Endothelial cell of umbilical vein (primary cell): ENCODE data around the gene STARD6. TPM values are rescaled to one million over a fixed set of nuclear protein-coding genes. Genes with fewer than 3 reads are reported as not detected.

Source experiments
- BruUV-seq: library from RNA; stranded (reverse); fragments of 400-500 nt; replicated peaks from 2 replicates; lab custom pipeline; 2021; lab: Mats Ljungman, UMichigan
- CTCF ChIA-PET: fragments of 300-600, 350-600 bp; sonication (Branson Sonifier 250); formaldehyde crosslinking; loops from one replicate; lab custom pipeline; 2021; ENCODE audit warnings: antibody characterized with exemption, inconsistent platforms; lab: Charles Lee
- POLR2A ChIA-PET: fragments of 300-600, 350-600 bp; sonication (Branson Sonifier 250); formaldehyde crosslinking; loops from one replicate; lab custom pipeline; 2021; ENCODE audit warnings: antibody characterized with exemption, inconsistent platforms; lab: Charles Lee
- DNase-seq: peaks from one replicate; pipeline ENCODE4 v3.0.0-alpha.2; 2011; ENCODE audit warnings: low read depth, low spot score
- FAIRE-seq: peaks from 2 replicates; lab custom pipeline; 2011; peaks lifted over from hg19 to GRCh38; lab: Jason Lieb, UNC
- H2AFZ ChIP-seq: 2 replicates; pipeline ENCODE4 v1.6.0; 2012; ENCODE audit warnings: low read depth, low read length, control low read depth, inconsistent platforms
- H3K27ac ChIP-seq: 2 replicates; pipeline ENCODE4 v1.5.1; 2011; ENCODE audit warnings: low read depth, mild to moderate bottlenecking, control low read depth, low read length, moderate library complexity; ENCODE audit not compliant: insufficient read depth
- H3K27me3 ChIP-seq, 2 experiments: 2 replicates each; pipeline versions ENCODE4 v1.6.0 to v1.6.1; 2011; ENCODE audit warnings: low read length in 2 of 2, mixed read lengths in 1 of 2; ENCODE audit not compliant: control insufficient read depth in 2 of 2, insufficient read depth in 2 of 2
- H3K36me3 ChIP-seq, 2 experiments: 2 replicates in 1 of 2; 3 replicates in 1 of 2; pipeline ENCODE4 v1.5.1; 2011; ENCODE audit warnings: low read length in 2 of 2, mild to moderate bottlenecking in 1 of 2, moderate library complexity in 1 of 2; ENCODE audit not compliant: control insufficient read depth in 2 of 2, insufficient read depth in 2 of 2; ENCODE audit errors: extremely low read depth in 1 of 2
- H3K4me1 ChIP-seq: 3 replicates; pipeline ENCODE4 v1.5.1; 2011; ENCODE audit warnings: mild to moderate bottlenecking, low read length; ENCODE audit not compliant: control insufficient read depth, insufficient read depth; ENCODE audit errors: extremely low read depth
- H3K4me2 ChIP-seq: 2 replicates; pipeline ENCODE4 v1.6.1; 2011; ENCODE audit warnings: low read length, control low read depth, mixed read lengths; ENCODE audit not compliant: insufficient read depth
- H3K4me3 ChIP-seq, 3 experiments: fragments of 200-600 bp in 1 of 3; sonication (generic), shearing (Covaris generic) in 1 of 3; replicated peaks in 1 of 3; 2 replicates each; pipeline ENCODE4 v1.5.1; 2011 to 2016; ENCODE audit warnings: control low read depth in 3 of 3, low read length in 3 of 3, mild to moderate bottlenecking in 2 of 3, inconsistent platforms in 1 of 3, low read depth in 1 of 3, moderate library complexity in 1 of 3; ENCODE audit not compliant: insufficient read depth in 1 of 3
- H3K79me2 ChIP-seq: 2 replicates; pipeline ENCODE4 v1.6.0; 2012; ENCODE audit warnings: low read length, inconsistent platforms; ENCODE audit not compliant: control insufficient read depth, insufficient read depth
- H3K9ac ChIP-seq: replicated peaks from 2 replicates; pipeline ENCODE3; 2011; ENCODE audit warnings: low read length, control low read depth; ENCODE audit not compliant: insufficient read depth; ENCODE audit errors: extremely low read depth
- H3K9me1 ChIP-seq: replicated peaks from 3 replicates; pipeline ENCODE4 v1.6.0; 2011; ENCODE audit warnings: mild to moderate bottlenecking, low read length; ENCODE audit not compliant: control insufficient read depth, insufficient read depth; ENCODE audit errors: extremely low read depth
- H3K9me3 ChIP-seq: replicated peaks from 2 replicates; pipeline ENCODE4 v1.5.1; 2012; ENCODE audit warnings: low read length, inconsistent platforms; ENCODE audit not compliant: control insufficient read depth, insufficient read depth
- H4K20me1 ChIP-seq: replicated peaks from 2 replicates; pipeline ENCODE3; 2011; ENCODE audit warnings: mild to moderate bottlenecking, low read length; ENCODE audit not compliant: control insufficient read depth, insufficient read depth; ENCODE audit errors: extremely low read depth
- CTCF ChIP-seq, 2 donors: IDR thresholded peaks; 1 replicate in 1 of 2; 2 replicates in 1 of 2; pipeline ENCODE4 v1.5.1; 2011; ENCODE audit warnings: low read length in 2 of 2, mild to moderate bottlenecking in 2 of 2, moderate library complexity in 2 of 2, control low read depth in 1 of 2, inconsistent platforms in 1 of 2, low read depth in 1 of 2; ENCODE audit not compliant: insufficient read depth in 1 of 2; ENCODE audit errors: extremely low read depth in 1 of 2
- EZH2 ChIP-seq: IDR thresholded peaks from 2 replicates; pipeline ENCODE4 v1.6.1; 2012; ENCODE audit warnings: borderline replicate concordance, low read depth, mild to moderate bottlenecking, moderate library complexity, low read length, inconsistent platforms; ENCODE audit not compliant: severe bottlenecking
- FOS ChIP-seq: IDR thresholded peaks from 2 replicates; pipeline ENCODE4 v1.6.1; 2011; ENCODE audit warnings: mild to moderate bottlenecking, low read length, moderate library complexity, borderline replicate concordance; ENCODE audit not compliant: insufficient read depth
- GATA2 ChIP-seq: IDR thresholded peaks from 2 replicates; pipeline ENCODE4 v1.7.0; 2011; ENCODE audit warnings: low read depth, mild to moderate bottlenecking, moderate library complexity, mixed read lengths, low read length; ENCODE audit not compliant: insufficient read length, insufficient read depth
- JUN ChIP-seq: IDR thresholded peaks from 2 replicates; pipeline ENCODE4 v1.6.1; 2011; ENCODE audit warnings: borderline replicate concordance, low read depth; ENCODE audit not compliant: insufficient read length, insufficient read depth
- MAX ChIP-seq: IDR thresholded peaks from 2 replicates; pipeline ENCODE4 v1.6.1; 2011; ENCODE audit not compliant: insufficient read depth, insufficient read length
- MYC ChIP-seq: IDR thresholded peaks from one replicate; pipeline ENCODE4 v1.6.1; 2011; ENCODE audit warnings: mild to moderate bottlenecking, low read depth, low read length
- POLR2AphosphoS5 ChIP-seq: IDR thresholded peaks from 2 replicates; pipeline ENCODE4 v1.6.1; 2012; ENCODE audit warnings: low read depth, mild to moderate bottlenecking, control low read depth, low read length, moderate library complexity; ENCODE audit not compliant: insufficient read depth
- dilution Hi-C: fragments of 300-500 bp; cut with MboI; formaldehyde crosslinking; loops from one replicate; pipeline ENCODE4 v1.15.0; 2019; ENCODE audit warnings: low sequenced_read_pairs; ENCODE audit not compliant: extremely low pct_ligation_motif_present
- intact Hi-C: fragments of 100-400 bp; cut with micrococcal nuclease; formaldehyde crosslinking; loops from one replicate; pipeline ENCODE4 v1.10.0; 2022
- polyA plus RNA-seq, 4 experiments: library from polyadenylated mRNA; depleted of rRNA in 3 of 4; stranded (reverse) in 3 of 4; unstranded in 1 of 4; fragments of >200 nt; gene quantifications; 2 replicates each; pipeline versions ENCODE4 v1.2.1 to v1.2.3, GENCODE V29; 2011 to 2012; ENCODE audit warnings: missing spikeins in 1 of 4
- total RNA-seq: library from RNA; stranded (reverse); gene quantifications from 2 replicates; pipeline ENCODE4 v1.2.3, GENCODE V29; 2021

STARD6 gene
- total and polyA plus RNA-seq, 2 donors (not counting 3 experiments of a cell fraction or from before 2014, with no cell fraction given): not detected

GRCh38 chr18:54323561-54323960 is 34.1 kb downstream of the STARD6 start:
- Histone ChIP-seq H3K4me2 (no peak overlapping the region), H3K79me2 (no peaks in the 10 kb centered on the region), H2AFZ (no peak overlapping the region), H3K4me3 (no peak overlapping the region), H3K9ac (no peak overlapping the region), H4K20me1 (no peaks in the 10 kb centered on the region), H3K9me1 (no peaks in the 10 kb centered on the region), H3K4me1 (no peaks in the 10 kb centered on the region), H3K27me3 (no peaks in the 10 kb centered on the region), H3K36me3 (no peaks in the 10 kb centered on the region), H3K9me3 (no peaks in the 10 kb centered on the region), H3K27ac (no peak overlapping the region)
- no TSS peak for BruUV-seq
- FAIRE-seq (no peak), DNase-seq (no peak)
- TF ChIP-seq CTCF (IDR thresholded peaks at IDR 0.05; ENCODE audit: extremely low read depth in 1 of 2, insufficient read depth in 1 of 2, low read depth in 1 of 2, low read length in 2 of 2) (no peak), EZH2 (no peak), FOS (no peak), JUN (no peak), GATA2 (no peak), MYC (no peak), POLR2AphosphoS5 (no peak), MAX (no peak)
- intact Hi-C loops (no loop called here), dilution Hi-C loops (no loop called here)
- POLR2A ChIA-PET: no interaction called here
- CTCF ChIA-PET: no interaction called here
